RWPE2 (cell line): ENCODE data around the gene ABHD11.
A peak's percentile ranks its signal among the peaks of the same experiment; 100 is the strongest.

Source experiments
- ATAC-seq: fragments of 200-7000 bp; cut with Tn5 transposase; 3 replicates; pipeline ENCODE4 v1.9.1; 2021; ENCODE audit warnings: low read depth
- DNase-seq: peaks from one replicate; pipeline ENCODE4 v3.0.0-alpha.2; 2020; ENCODE audit warnings: low spot score
- H3K27ac ChIP-seq: fragments of 450-650 bp; 2 replicates; pipeline ENCODE4 v1.5.1; 2017; ENCODE audit warnings: mild to moderate bottlenecking; ENCODE audit not compliant: poor library complexity, severe bottlenecking
- H3K27me3 ChIP-seq: fragments of 250-450 bp; sonication (Bioruptor Pico); 2 replicates; pipeline ENCODE4 v1.5.1; 2021; ENCODE audit warnings: mild to moderate bottlenecking, moderate library complexity; ENCODE audit not compliant: insufficient read depth, poor library complexity, severe bottlenecking
- H3K36me3 ChIP-seq: fragments of 250-450 bp; sonication (Bioruptor Pico); 2 replicates; pipeline ENCODE4 v1.5.1; 2020; ENCODE audit warnings: low read depth, mild to moderate bottlenecking, moderate library complexity
- H3K4me1 ChIP-seq: fragments of 250-450 bp; sonication (Bioruptor Pico); 2 replicates; pipeline ENCODE4 v1.5.1; 2021; ENCODE audit warnings: mild to moderate bottlenecking, moderate library complexity; ENCODE audit not compliant: insufficient read depth, poor library complexity, severe bottlenecking
- H3K4me3 ChIP-seq: fragments of 250-450 bp; sonication (Bioruptor Pico); 2 replicates; pipeline ENCODE4 v1.5.1; 2021; ENCODE audit warnings: mild to moderate bottlenecking, moderate library complexity; ENCODE audit not compliant: severe bottlenecking
- H3K9me3 ChIP-seq: fragments of 250-450 bp; sonication (Bioruptor Pico); 2 replicates; pipeline ENCODE4 v1.5.1; 2021; ENCODE audit warnings: mild to moderate bottlenecking, moderate library complexity; ENCODE audit not compliant: severe bottlenecking
- TF ChIP-seq, protein P1 (sequence below): fragments of 450-650 bp; IDR thresholded peaks from one replicate; pipeline ENCODE4 v1.5.1; 2017; ENCODE audit warnings: mild to moderate bottlenecking, moderate library complexity; ENCODE audit not compliant: poor library complexity, severe bottlenecking

The ABHD11 gene

DNA sequence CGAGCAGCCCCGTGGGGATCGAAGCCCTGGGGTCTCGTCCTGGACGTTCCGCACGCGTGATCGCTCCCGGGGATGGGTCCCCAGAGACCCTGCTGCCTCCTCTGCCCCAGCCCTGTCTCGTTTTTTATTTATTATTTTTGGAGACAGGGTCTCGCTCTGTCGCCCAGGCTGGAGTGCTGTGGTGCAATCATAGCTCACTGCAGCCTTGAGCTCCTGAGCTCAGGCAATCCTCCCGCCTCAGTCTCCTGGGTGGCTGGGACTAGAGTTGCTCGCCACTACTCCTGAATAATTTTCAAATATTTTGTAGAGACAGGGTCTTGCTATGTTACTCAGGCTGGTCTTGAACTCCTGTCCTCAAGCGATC is 18.8 kb downstream of the ABHD11 start:
- TF ChIP-seq, protein P1, sequence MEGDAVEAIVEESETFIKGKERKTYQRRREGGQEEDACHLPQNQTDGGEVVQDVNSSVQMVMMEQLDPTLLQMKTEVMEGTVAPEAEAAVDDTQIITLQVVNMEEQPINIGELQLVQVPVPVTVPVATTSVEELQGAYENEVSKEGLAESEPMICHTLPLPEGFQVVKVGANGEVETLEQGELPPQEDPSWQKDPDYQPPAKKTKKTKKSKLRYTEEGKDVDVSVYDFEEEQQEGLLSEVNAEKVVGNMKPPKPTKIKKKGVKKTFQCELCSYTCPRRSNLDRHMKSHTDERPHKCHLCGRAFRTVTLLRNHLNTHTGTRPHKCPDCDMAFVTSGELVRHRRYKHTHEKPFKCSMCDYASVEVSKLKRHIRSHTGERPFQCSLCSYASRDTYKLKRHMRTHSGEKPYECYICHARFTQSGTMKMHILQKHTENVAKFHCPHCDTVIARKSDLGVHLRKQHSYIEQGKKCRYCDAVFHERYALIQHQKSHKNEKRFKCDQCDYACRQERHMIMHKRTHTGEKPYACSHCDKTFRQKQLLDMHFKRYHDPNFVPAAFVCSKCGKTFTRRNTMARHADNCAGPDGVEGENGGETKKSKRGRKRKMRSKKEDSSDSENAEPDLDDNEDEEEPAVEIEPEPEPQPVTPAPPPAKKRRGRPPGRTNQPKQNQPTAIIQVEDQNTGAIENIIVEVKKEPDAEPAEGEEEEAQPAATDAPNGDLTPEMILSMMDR, result no peak
- peaks cover 28% of the 10 kb centered on the region for H3K4me1 ChIP-seq
- H3K9me3 ChIP-seq, result no peaks in the 10 kb centered on the region
- peak overlapping the region; percentile 95 for H3K4me3 ChIP-seq
- ATAC-seq (no peak), DNase-seq (no peak)
- H3K27ac ChIP-seq, result no peak overlapping the region
- no peaks in the 10 kb centered on the region for H3K27me3 ChIP-seq
- H3K36me3 ChIP-seq, result peaks cover 13% of the 10 kb centered on the region; the same call in 1 of the 2 replicates

DNA sequence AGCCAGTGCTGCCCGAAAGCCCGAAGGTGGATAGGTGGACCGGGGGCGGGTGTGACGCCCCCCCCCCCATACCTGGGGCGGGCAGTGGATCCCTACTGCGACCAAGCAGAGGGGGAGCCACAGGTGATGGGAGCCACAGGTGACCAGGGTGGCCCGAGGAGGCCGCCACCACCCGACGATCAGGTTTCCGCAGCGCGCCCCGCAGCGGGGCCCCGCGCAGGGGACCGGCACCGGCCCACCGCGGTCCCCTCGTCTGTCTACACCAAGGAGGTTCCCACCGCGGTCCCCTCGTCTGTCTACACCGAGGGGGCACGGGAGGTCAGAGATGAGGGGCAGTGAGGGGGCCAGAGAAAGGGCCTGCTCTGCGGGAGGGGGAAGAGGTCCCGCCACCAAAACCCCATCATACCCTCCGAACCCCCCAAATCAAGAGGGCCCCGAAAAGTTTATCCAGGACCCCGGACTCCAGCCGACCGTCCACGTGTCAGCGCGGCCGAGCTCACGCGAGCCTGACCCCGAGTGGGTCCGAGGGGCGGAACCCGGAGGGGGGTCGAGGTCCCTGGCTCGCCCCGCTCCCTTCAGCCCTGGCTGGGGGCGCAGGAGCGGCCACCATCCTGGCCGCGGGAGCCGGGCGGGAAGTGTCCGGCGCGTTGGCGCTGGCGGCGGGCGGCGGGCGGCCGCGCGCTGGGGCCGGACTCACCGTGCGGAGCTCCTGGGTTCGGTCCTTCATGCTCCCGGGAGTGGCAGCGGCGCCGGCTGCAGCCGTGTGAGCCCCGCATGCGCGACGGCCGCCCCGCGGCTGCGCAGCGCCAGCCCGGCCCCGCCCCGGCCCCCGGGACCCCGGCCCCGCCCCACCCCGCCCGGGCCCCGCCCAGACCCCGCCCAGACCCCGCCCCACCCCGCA is 19.4 kb downstream of the ABHD11 start, which contains the start of gene STX1A:
Gene STX1A, minus strand, starts transcription at position 765 of the 901 bp plus-strand sequence. Its CDS starts 38 bp downstream, at position 727.
- Histone ChIP-seq H3K27ac (peak within 1 kb of the TSS; percentile 66), H3K9me3 (no peaks in the 10 kb centered on the region), H3K27me3 (no peaks in the 10 kb centered on the region), H3K36me3 (peaks cover 19% of the 10 kb centered on the region; the same call in 1 of the 2 replicates), H3K4me1 (peaks cover 28% of the 10 kb centered on the region), H3K4me3 (peak within 1 kb of the TSS; percentile 95)
- ATAC-seq, result peak; percentile 22; the same call in 1 of the 3 replicates
- DNase-seq, result no peak
- TF ChIP-seq, protein P1, result no peak

DNA sequence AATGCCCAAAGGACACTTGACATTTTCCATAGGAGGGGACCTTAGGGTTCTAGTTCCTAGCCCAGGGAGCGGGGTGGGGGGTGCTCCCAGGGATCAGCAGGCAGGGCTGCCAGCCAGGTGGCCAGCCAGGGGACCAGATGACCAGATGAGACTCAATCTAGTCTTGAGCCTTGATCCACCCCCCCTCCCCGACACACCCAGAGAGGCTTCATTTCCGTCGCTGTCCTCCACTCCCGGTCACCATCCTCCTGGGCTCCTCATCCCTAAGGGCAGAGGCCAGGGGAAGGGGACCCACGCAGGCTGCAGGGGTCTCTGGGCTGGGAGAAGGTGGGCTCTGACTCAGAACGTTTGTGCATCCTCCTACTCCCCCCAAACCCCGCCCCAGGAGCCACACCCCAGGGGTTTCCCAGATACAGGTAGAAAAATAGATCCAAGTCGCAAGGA is 20.1 kb downstream of the ABHD11 start:
- Histone ChIP-seq H3K27me3 (no peaks in the 10 kb centered on the region), H3K4me3 (peak overlapping the region; percentile 95), H3K36me3 (peaks cover 24% of the 10 kb centered on the region), H3K27ac (peak overlapping the region; percentile 66), H3K9me3 (no peaks in the 10 kb centered on the region), H3K4me1 (peaks cover 28% of the 10 kb centered on the region)
- ATAC-seq (no peak), DNase-seq (no peak)
- TF ChIP-seq, protein P1, result no peak

DNA sequence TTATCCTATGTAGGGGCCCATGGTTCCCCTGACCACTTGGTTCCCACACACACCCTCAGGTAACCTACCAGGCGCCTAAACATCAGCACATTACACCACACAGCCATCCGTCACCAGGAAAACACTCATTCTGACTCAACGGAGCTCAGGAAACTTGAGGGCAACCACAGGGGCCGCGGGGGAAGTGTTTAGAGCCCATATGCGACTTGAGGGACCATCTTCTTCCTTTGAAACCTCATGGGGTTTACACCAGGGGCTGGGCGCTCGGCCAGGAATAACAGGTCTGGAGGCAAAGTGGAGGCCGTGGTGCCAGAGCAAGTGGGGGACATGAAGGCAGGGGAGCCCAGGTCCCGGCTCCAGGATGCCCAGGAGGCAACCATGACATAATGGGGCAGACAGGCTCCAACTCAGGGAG is 20.6 kb downstream of the ABHD11 start:
- ATAC-seq (peak; percentile 50), DNase-seq (no peak)
- Histone ChIP-seq H3K36me3 (peaks cover 27% of the 10 kb centered on the region), H3K27ac (peak overlapping the region; percentile 66), H3K4me3 (peak overlapping the region; percentile 95), H3K4me1 (peaks cover 28% of the 10 kb centered on the region), H3K9me3 (no peaks in the 10 kb centered on the region), H3K27me3 (no peaks in the 10 kb centered on the region)
- TF ChIP-seq, protein P1, result no peak
